ENCODE results near the gene PIN4.

- TF ChIP-seq, protein P1, sequence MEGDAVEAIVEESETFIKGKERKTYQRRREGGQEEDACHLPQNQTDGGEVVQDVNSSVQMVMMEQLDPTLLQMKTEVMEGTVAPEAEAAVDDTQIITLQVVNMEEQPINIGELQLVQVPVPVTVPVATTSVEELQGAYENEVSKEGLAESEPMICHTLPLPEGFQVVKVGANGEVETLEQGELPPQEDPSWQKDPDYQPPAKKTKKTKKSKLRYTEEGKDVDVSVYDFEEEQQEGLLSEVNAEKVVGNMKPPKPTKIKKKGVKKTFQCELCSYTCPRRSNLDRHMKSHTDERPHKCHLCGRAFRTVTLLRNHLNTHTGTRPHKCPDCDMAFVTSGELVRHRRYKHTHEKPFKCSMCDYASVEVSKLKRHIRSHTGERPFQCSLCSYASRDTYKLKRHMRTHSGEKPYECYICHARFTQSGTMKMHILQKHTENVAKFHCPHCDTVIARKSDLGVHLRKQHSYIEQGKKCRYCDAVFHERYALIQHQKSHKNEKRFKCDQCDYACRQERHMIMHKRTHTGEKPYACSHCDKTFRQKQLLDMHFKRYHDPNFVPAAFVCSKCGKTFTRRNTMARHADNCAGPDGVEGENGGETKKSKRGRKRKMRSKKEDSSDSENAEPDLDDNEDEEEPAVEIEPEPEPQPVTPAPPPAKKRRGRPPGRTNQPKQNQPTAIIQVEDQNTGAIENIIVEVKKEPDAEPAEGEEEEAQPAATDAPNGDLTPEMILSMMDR (IDR thresholded peaks at IDR 0.05; ENCODE audit: insufficient read depth, low read length, poor library complexity, severe bottlenecking) = no peak
- TF ChIP-seq EZH2phosphoT487 (conservative IDR thresholded peaks at IDR 0.05; ENCODE audit: low read length) = no peak
Measured at GRCh38 chrX:72176981-72177380, 4.6 kb upstream of the PIN4 start.
